ENCODE results near the gene DBET. TPM values are rescaled to one million over a fixed set of nuclear protein-coding genes. Genes with fewer than 3 reads are reported as not detected.
"Not testable (repeated sequence)": the region's sequence is repeated elsewhere in the genome, so short reads cannot be mapped to it uniquely, and the experiment has no call there.

The DBET gene
- total and polyA plus RNA-seq, 2 of the 4 experiments (the other 2 are of a cell fraction): not detected

GRCh38 chr4:190099605-190100004, 35.3 kb downstream of the DBET start:
- DNase-seq; H2AK5ac ChIP-seq (ENCODE audit: low read depth, low read length); H4K20me1 ChIP-seq (ENCODE audit: insufficient read depth, low read length); H4K8ac ChIP-seq (ENCODE audit: low read depth in 2 of 2, low read length in 2 of 2); H3K79me1 ChIP-seq (ENCODE audit: low read depth in 1 of 2, low read length in 2 of 2); H2BK15ac ChIP-seq (ENCODE audit: low read depth, low read length); CTCF ChIA-PET; H3K23ac ChIP-seq (ENCODE audit: low read depth, low read length); H3K14ac ChIP-seq (replicated peaks; ENCODE audit: low read depth, low read length); H3K36me3 ChIP-seq (ENCODE audit: control insufficient read depth, insufficient read depth, low read length); H2BK20ac ChIP-seq (ENCODE audit: low read depth, low read length); H3K9me3 ChIP-seq (ENCODE audit: control insufficient read depth, insufficient read depth, low read length); H3K4me2 ChIP-seq (ENCODE audit: low read depth, low read length); H3K9ac ChIP-seq (ENCODE audit: low read depth, low read length); H2BK120ac ChIP-seq (ENCODE audit: low read depth, low read length); H4K91ac ChIP-seq (ENCODE audit: insufficient read depth, low read depth, low read length); in situ Hi-C loops (cut with MboI; ENCODE audit: low sequenced_read_pairs); H2AK9ac ChIP-seq (replicated peaks; ENCODE audit: low read depth, low read length, poor library complexity); H3K18ac ChIP-seq (ENCODE audit: low read depth, low read length); H3K27me3 ChIP-seq (ENCODE audit: control insufficient read depth, insufficient read depth, low read length); H2AFZ ChIP-seq (replicated peaks; ENCODE audit: low read length, poor library complexity); H3K56ac ChIP-seq (ENCODE audit: extremely low read depth, insufficient read depth, low read length); BruUV-seq (replicated peaks); H4K5ac ChIP-seq (ENCODE audit: low read depth, low read length); ATAC-seq (ENCODE audit: low read depth); POLR2A ChIA-PET (ENCODE audit: unreplicated experiment); H3K4ac ChIP-seq (ENCODE audit: low read depth, low read length); H3K4me3 ChIP-seq (ENCODE audit: insufficient read depth, low read depth, low read length); dilution Hi-C loops (cut with HindIII; ENCODE audit: low sequenced_read_pairs, unreplicated experiment); intact Hi-C loops (cut with micrococcal nuclease); H3K9me1 ChIP-seq (ENCODE audit: insufficient read depth, low read length); H3K4me1 ChIP-seq (ENCODE audit: control insufficient read depth, insufficient read depth, low read length); H2BK5ac ChIP-seq (ENCODE audit: low read depth, low read length, poor library complexity, severe bottlenecking); H3K27ac ChIP-seq (ENCODE audit: insufficient read depth, low read length): not testable (repeated sequence)
- WGBS, 2 experiments (ENCODE audit: extremely low coverage in 2 of 2, insufficient read length in 1 of 2): no CpG with 5 or more reads among the region's 2 CpGs

DNA sequence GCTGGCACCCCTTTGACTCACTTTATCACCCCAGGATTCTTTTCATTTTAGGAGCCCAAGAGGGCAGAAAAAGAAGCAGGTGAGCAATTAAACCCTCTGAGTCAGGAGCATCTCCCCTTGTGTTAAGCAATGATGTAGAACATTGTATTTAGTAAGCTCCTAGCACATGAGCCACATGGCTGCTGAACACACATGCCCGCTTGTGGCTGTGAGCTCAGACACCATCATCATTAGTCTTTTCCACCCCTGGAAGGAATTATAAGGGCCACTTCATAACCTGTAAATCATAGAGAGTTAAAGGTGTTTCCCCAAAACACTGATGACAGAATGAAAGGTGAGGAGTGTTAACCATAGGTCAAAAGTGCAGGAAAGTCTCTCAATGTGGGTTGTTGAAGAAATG, 37.2 kb downstream of the DBET start:
- H2BK5ac ChIP-seq (ENCODE audit: low read depth, low read length, poor library complexity, severe bottlenecking); H3K27ac ChIP-seq (ENCODE audit: insufficient read depth, low read length); H3K56ac ChIP-seq (ENCODE audit: extremely low read depth, insufficient read depth, low read length); H3K9me1 ChIP-seq (ENCODE audit: insufficient read depth, low read length); H3K27me3 ChIP-seq (ENCODE audit: control insufficient read depth, insufficient read depth, low read length); H3K4me1 ChIP-seq (ENCODE audit: control insufficient read depth, insufficient read depth, low read length); in situ Hi-C loops (cut with MboI; ENCODE audit: low sequenced_read_pairs); H2BK120ac ChIP-seq (ENCODE audit: low read depth, low read length); H4K5ac ChIP-seq (ENCODE audit: low read depth, low read length); BruUV-seq (replicated peaks); H2AK9ac ChIP-seq (replicated peaks; ENCODE audit: low read depth, low read length, poor library complexity); H2AK5ac ChIP-seq (ENCODE audit: low read depth, low read length); H3K14ac ChIP-seq (replicated peaks; ENCODE audit: low read depth, low read length); dilution Hi-C loops (cut with HindIII; ENCODE audit: low sequenced_read_pairs, unreplicated experiment); H2AFZ ChIP-seq (replicated peaks; ENCODE audit: low read length, poor library complexity); DNase-seq; intact Hi-C loops (cut with micrococcal nuclease); H4K91ac ChIP-seq (ENCODE audit: insufficient read depth, low read depth, low read length); H3K9ac ChIP-seq (ENCODE audit: low read depth, low read length); H3K36me3 ChIP-seq (ENCODE audit: control insufficient read depth, insufficient read depth, low read length); H3K9me3 ChIP-seq (ENCODE audit: control insufficient read depth, insufficient read depth, low read length); H3K4me3 ChIP-seq (ENCODE audit: insufficient read depth, low read depth, low read length); H4K8ac ChIP-seq (ENCODE audit: low read depth in 2 of 2, low read length in 2 of 2); H3K23ac ChIP-seq (ENCODE audit: low read depth, low read length); H2BK15ac ChIP-seq (ENCODE audit: low read depth, low read length); CTCF ChIA-PET; ATAC-seq (ENCODE audit: low read depth); POLR2A ChIA-PET (ENCODE audit: unreplicated experiment); H3K4ac ChIP-seq (ENCODE audit: low read depth, low read length); H2BK20ac ChIP-seq (ENCODE audit: low read depth, low read length); H3K79me1 ChIP-seq (ENCODE audit: low read depth in 1 of 2, low read length in 2 of 2); H3K4me2 ChIP-seq (ENCODE audit: low read depth, low read length); H4K20me1 ChIP-seq (ENCODE audit: insufficient read depth, low read length); H3K18ac ChIP-seq (ENCODE audit: low read depth, low read length): not testable (repeated sequence)
- no CpG with 5 or more reads among the region's 1 CpG for WGBS, 2 experiments (ENCODE audit: extremely low coverage in 2 of 2, insufficient read length in 1 of 2)
